ENCODE results near the gene PARP3. TPM values are rescaled to one million over a fixed set of nuclear protein-coding genes. Genes with fewer than 3 reads are reported as not detected.
A peak's percentile ranks its signal among the peaks of the same experiment; 100 is the strongest.

Gene PARP3
- total and polyA plus RNA-seq, 2 of the 8 experiments (the other 6 are each of a cell fraction or from before 2014, with no cell fraction given), result 1.3 to 1.6 TPM

- 16% methylated on average over 11 of the region's 33 CpGs; no CpG with 5 or more reads in 1 of the 2 experiments for WGBS, 2 experiments (ENCODE audit: extremely low coverage in 1 of 2, insufficient coverage in 1 of 2, insufficient read length in 1 of 2, insufficient replicate concordance in 2 of 2, low coverage in 1 of 2, low lambda C conversion rate in 2 of 2, missing lambda C conversion rate in 1 of 2)
- CTCF ChIA-PET (ENCODE audit: partially characterized antibody), result interaction anchor here (1.7 to 10.5 kb wide), 3 partner anchors 10 to 86 kb away, joined by 4 to 66 read pairs (median 12); partner anchors contain the start of gene ACY1
- peaks cover 0 to 6% of the 10 kb centered on the region in 2 experiments for H4K20me1 ChIP-seq (replicated peaks in 1 of 2; ENCODE audit: control insufficient read depth in 1 of 2, insufficient read depth in 2 of 2, low read length in 2 of 2)
Observed at GRCh38 chr3:51966922-51967383, 24.8 kb downstream of the PARP3 start.

More at GRCh38 chr3:51966922-51967383, 24.8 kb downstream of the PARP3 start:
- no peaks in the 10 kb centered on the region for H3K79me1 ChIP-seq (ENCODE audit: low read depth, low read length)
- peak in 1 of 2 experiments; percentile 71 for DNase-seq (ENCODE audit: low read depth in 1 of 2, low spot score in 2 of 2)
- peaks cover 0 to 13% (median 2%) of the 10 kb centered on the region in 4 experiments; a peak in 5 of 7 replicates for H3K27me3 ChIP-seq (replicated peaks in 1 of 4; ENCODE audit: control insufficient read depth in 3 of 4, extremely low read depth in 1 of 4, insufficient read depth in 3 of 4, low read length in 3 of 4)
- no peaks in the 10 kb centered on the region for H3K36me3 ChIP-seq (ENCODE audit: control insufficient read depth in 2 of 4, insufficient read depth in 4 of 4, low read length in 3 of 4)
- H3K4me2 ChIP-seq (ENCODE audit: insufficient read depth in 1 of 2, low read depth in 2 of 2, low read length in 2 of 2), result peak overlapping the region; percentile 77 to 85
- no peak overlapping the region for H4K91ac ChIP-seq (replicated peaks; ENCODE audit: insufficient read length, low read length)
- peaks cover 9% of the 10 kb centered on the region; the same call in 1 of the 2 replicates for H3K23me2 ChIP-seq (ENCODE audit: low read depth, low read length)
- POLR2A ChIA-PET (ENCODE audit: partially characterized antibody), result interaction anchor here (0.7 to 29.3 kb wide), 9 partner anchors 8 to 187 kb away, joined by 3 to 923 read pairs (median 8); partner anchors contain the start of genes ABHD14A, ABHD14B, ACY1 and GPR62
- peak overlapping the region; percentile 44; the same call in 1 of the 2 replicates for H2BK5ac ChIP-seq (ENCODE audit: low read depth, low read length)
- H2AFZ ChIP-seq (ENCODE audit: low read length), result no peak overlapping the region
- H3K79me2 ChIP-seq (ENCODE audit: control insufficient read depth in 1 of 2, insufficient read depth in 2 of 2, low read length in 2 of 2), result no peaks in the 10 kb centered on the region
- TF ChIP-seq KDM4A (IDR thresholded peaks at IDR 0.05; ENCODE audit: low read depth, low read length, severe bottlenecking) (peak; percentile 14), BCL11A (IDR thresholded peaks at IDR 0.05; ENCODE audit: low read depth in 2 of 2, low read length in 2 of 2) (no peak), POLR2A (IDR thresholded peaks at IDR 0.05; ENCODE audit: control extremely low read depth in 1 of 2, low read depth in 2 of 2, low read length in 2 of 2) (peak in 1 of 2 experiments; percentile 31; a peak in 1 of 3 replicates), POLR2AphosphoS5 (IDR thresholded peaks at IDR 0.05; ENCODE audit: low read depth, low read length) (0 out of 2 replicates have a peak, but pooled peaks have one; percentile 18)
- no peak overlapping the region for H4K5ac ChIP-seq (ENCODE audit: insufficient read length, low read depth, low read length)
- no peak overlapping the region; the same call in 1 of the 2 replicates for H2BK15ac ChIP-seq (ENCODE audit: low read length)
- peak overlapping the region; percentile 30 to 64 (median 42); a peak in 6 of 8 replicates for H3K4me3 ChIP-seq (ENCODE audit: extremely low read depth in 1 of 4, insufficient read depth in 2 of 4, low read depth in 3 of 4, low read length in 4 of 4)
- no peak overlapping the region; the same call in 1 of the 2 replicates for H3K18ac ChIP-seq (ENCODE audit: extremely low read depth, low read length)
- H2BK12ac ChIP-seq (ENCODE audit: low read depth, low read length), result peak overlapping the region; percentile 80; the same call in 1 of the 2 replicates
- FAIRE-seq, result no peak
- H3K56ac ChIP-seq (replicated peaks; ENCODE audit: insufficient read length, low read depth, low read length), result no peak overlapping the region
- H2AK5ac ChIP-seq (ENCODE audit: low read depth, low read length), result no peak overlapping the region
- no peak overlapping the region for H3K27ac ChIP-seq (ENCODE audit: low read depth, low read length)
- no peak overlapping the region for H2BK120ac ChIP-seq (replicated peaks; ENCODE audit: low read depth, low read length)
- H4K8ac ChIP-seq (ENCODE audit: extremely low read depth, insufficient read depth, low read length), result no peak overlapping the region
- H3K4me1 ChIP-seq (replicated peaks in 1 of 4; ENCODE audit: control insufficient read depth in 3 of 4, insufficient read depth in 4 of 4, low read length in 3 of 4), result peaks cover 12 to 42% (median 33%) of the 10 kb centered on the region in 4 experiments
- no peak overlapping the region for H3K23ac ChIP-seq (ENCODE audit: insufficient read length)
- no peak overlapping the region for H3K14ac ChIP-seq (ENCODE audit: insufficient read length)
- H3K9me3 ChIP-seq (ENCODE audit: insufficient read depth in 2 of 2, low read depth in 1 of 2, low read length in 1 of 2), result no peaks in the 10 kb centered on the region
- H3K4ac ChIP-seq (replicated peaks; ENCODE audit: insufficient read length, low read depth, low read length), result no peak overlapping the region
- peak overlapping the region in 1 of 4 experiments; percentile 25; a peak in 2 of 7 replicates for H3K9ac ChIP-seq (replicated peaks in 1 of 4; ENCODE audit: extremely low read depth in 1 of 4, low read depth in 3 of 4, low read length in 3 of 4)
- H2BK20ac ChIP-seq (ENCODE audit: low read length), result no peak overlapping the region
